ENCODE measurements around the gene RFPL4A. TPM values are rescaled to one million over a fixed set of nuclear protein-coding genes. Genes with fewer than 3 reads are reported as not detected.

Gene RFPL4A
- total and polyA plus RNA-seq, 10 of the 15 experiments (the other 5 are each of a cell fraction or from before 2014, with no cell fraction given) = 0.18 TPM; not detected in 9

- Histone ChIP-seq H3K4me2 (ENCODE audit: control insufficient read depth, insufficient read depth) (no peak overlapping the region), H3K79me2 (ENCODE audit: control insufficient read depth, insufficient read depth, low read length) (no peaks in the 10 kb centered on the region), H3K9me3 (replicated peaks; ENCODE audit: control insufficient read depth, insufficient read depth, low read length) (no peaks in the 10 kb centered on the region; the same call in 2 of the 3 replicates), H3K4me1 (ENCODE audit: control insufficient read depth, insufficient read depth, low read length) (no peaks in the 10 kb centered on the region), H3K27me3 (replicated peaks in 1 of 2; ENCODE audit: control insufficient read depth in 2 of 2, insufficient read depth in 2 of 2, low read length in 1 of 2) (no peaks in the 10 kb centered on the region), H3K27ac (ENCODE audit: control insufficient read depth, insufficient read depth) (no peak overlapping the region), H3K4me3 (no peak overlapping the region), H3K9ac (ENCODE audit: control insufficient read depth, insufficient read depth, low read length) (no peak overlapping the region), H3K36me3 (ENCODE audit: control insufficient read depth in 2 of 2, insufficient read depth in 2 of 2, low read length in 1 of 2) (no peaks in the 10 kb centered on the region), H4K20me1 (ENCODE audit: control insufficient read depth, insufficient read depth) (no peaks in the 10 kb centered on the region), H2AFZ (ENCODE audit: control insufficient read depth, low read depth, low read length) (no peak overlapping the region)
- no peak for DNase-seq (ENCODE audit: low read depth, low spot score)
- ChIA-PET RAD21 (ENCODE audit: unreplicated experiment) (no interaction called here), POLR2A (no interaction called here), SMC1A (ENCODE audit: uncharacterized antibody, unreplicated experiment) (no interaction called here), CTCF (no interaction called here)
- ATAC-seq = no peak
- no peak for FAIRE-seq
- no TSS peak for BruUV-seq (replicated peaks)
- intact Hi-C loops (cut with micrococcal nuclease; ENCODE audit: unreplicated experiment) (no loop called here), in situ Hi-C loops (cut with MboI) (no loop called here)
- 52% methylated on average over 2 of the region's 3 CpGs for WGBS (ENCODE audit: insufficient coverage, insufficient replicate concordance, low lambda C conversion rate, missing lambda C conversion rate)
- TF ChIP-seq DPF2 (IDR thresholded peaks at IDR 0.05) (no peak), BMI1 (IDR thresholded peaks at IDR 0.05; ENCODE audit: borderline replicate concordance) (no peak), KAT2A (conservative IDR thresholded peaks at IDR 0.05; ENCODE audit: control insufficient read depth, low read depth, low read length) (no peak), CBX5 (IDR thresholded peaks at IDR 0.05; ENCODE audit: low read depth) (no peak), POU2F2 (IDR thresholded peaks at IDR 0.05; ENCODE audit: borderline replicate concordance, low read depth, low read length) (no peak), NRF1 (conservative IDR thresholded peaks at IDR 0.05; ENCODE audit: low read depth, low read length) (no peak), FOXK2 (IDR thresholded peaks at IDR 0.05) (no peak), CHD2 (IDR thresholded peaks at IDR 0.05; ENCODE audit: borderline replicate concordance, low read depth, low read length) (no peak), SUPT20H (IDR thresholded peaks at IDR 0.05; ENCODE audit: borderline replicate concordance, control insufficient read depth, low read depth, low read length) (no peak), PAX8 (IDR thresholded peaks at IDR 0.05) (no peak), CBFB (IDR thresholded peaks at IDR 0.05; ENCODE audit: low read depth) (no peak), ZNF592 (IDR thresholded peaks at IDR 0.05) (no peak), MTA3 (IDR thresholded peaks at IDR 0.05; ENCODE audit: borderline replicate concordance, low read length) (no peak), POLR2AphosphoS2 (IDR thresholded peaks at IDR 0.05; ENCODE audit: low read depth, low read length) (no peak), REST (IDR thresholded peaks at IDR 0.05; ENCODE audit: low read depth, low read length) (no peak)
Measured at GRCh38 chr19:55712804-55713631, 45.9 kb upstream of the RFPL4A start.

Measured in GM12878 (cell line).